OCI-LY7 (cell line): Measurements from ENCODE around the gene GRWD1.

Source experiments
- CTCF ChIP-seq: fragments of 200-600 bp; sonication (generic); conservative IDR thresholded peaks from 2 replicates; pipeline ENCODE4 v1.5.1; 2014; ENCODE audit warnings: mild to moderate bottlenecking, antibody characterized with exemption, low read length, moderate library complexity, mixed read lengths
- EZH2phosphoT487 ChIP-seq: fragments of 200-600 bp; sonication (generic); IDR thresholded peaks from 2 replicates; pipeline ENCODE4 v1.6.1; 2018; ENCODE audit warnings: low read depth, borderline replicate concordance, mild to moderate bottlenecking, mixed run types, antibody characterized with exemption, low read length, moderate library complexity, mixed read lengths

GRCh38 chr19:48450441-48450840 is 4.7 kb downstream of the GRWD1 start:
- no peak for TF ChIP-seq CTCF
- no peak for TF ChIP-seq EZH2phosphoT487
